Measurements from ENCODE around the gene SUN3. TPM values are rescaled to one million over a fixed set of nuclear protein-coding genes. Genes with fewer than 3 reads are reported as not detected.
A peak's percentile ranks its signal among the peaks of the same experiment; 100 is the strongest.
"Not testable (repeated sequence)": the region's sequence is repeated elsewhere in the genome, so short reads cannot be mapped to it uniquely, and the experiment has no call there.

Gene SUN3
- total RNA-seq, 1 donor from 2014 or later = not detected

- DNase-seq (ENCODE audit: low read depth) = peak; percentile 52
Measured at GRCh38 chr7:47945261-47946015, 83.5 kb downstream of the SUN3 start.

- DNase-seq (ENCODE audit: low read depth) = no peak
Measured at GRCh38 chr7:47944536-47945260, 84.2 kb downstream of the SUN3 start.

- no peak for DNase-seq (ENCODE audit: low read depth)
Measured at GRCh38 chr7:47943676-47944474, 85.0 kb downstream of the SUN3 start.

- not testable (repeated sequence) for DNase-seq (ENCODE audit: low read depth)
Measured at GRCh38 chr7:47942651-47943050, 86.3 kb downstream of the SUN3 start.

GRCh38 chr7:47942132-47942531 lies 86.8 kb downstream of the SUN3 start:
- DNase-seq (ENCODE audit: low read depth) = no peak

- peak; percentile 79 for DNase-seq (ENCODE audit: low read depth)
Measured at GRCh38 chr7:47941136-47941844, 87.6 kb downstream of the SUN3 start.

- no peak for DNase-seq (ENCODE audit: low read depth)
Measured at GRCh38 chr7:47940088-47941013, 88.6 kb downstream of the SUN3 start.

GRCh38 chr7:47939425-47940036 lies 89.4 kb downstream of the SUN3 start:
- DNase-seq (ENCODE audit: low read depth) = no peak

GRCh38 chr7:47938574-47939165 lies 90.2 kb downstream of the SUN3 start:
- DNase-seq (ENCODE audit: low read depth) = no peak

GRCh38 chr7:47937711-47938573 lies 91.0 kb downstream of the SUN3 start:
- DNase-seq (ENCODE audit: low read depth) = no peak

Other genes with a start within 250 kb of the SUN3 start
- gene PKD1L1, start 80.6 kb downstream of the SUN3 start, total RNA-seq = under 0.01 and 0.35 TPM in 2 replicates
- gene HUS1, start 49.5 kb downstream of the SUN3 start, total RNA-seq = 9.0 and 29.4 TPM in 2 replicates
- gene C7orf57, start 6.4 kb upstream of the SUN3 start, total RNA-seq = not detected in 2 replicates
- gene UPP1, start 60.2 kb upstream of the SUN3 start, total RNA-seq = 9.3 and 18.1 TPM in 2 replicates
- 0.45 and 0.87 TPM in 2 replicates for gene ABCA13, start 142.4 kb upstream of the SUN3 start, total RNA-seq